H1 (cell line): ENCODE measurements around the gene FGFBP2.

Experiments used
- POLR2A ChIP-seq, 2 experiments: IDR thresholded peaks; 1 replicate in 1 of 2; 2 replicates in 1 of 2; pipeline ENCODE4 v1.6.1; 2011; ENCODE audit warnings: low read depth in 2 of 2, low read length in 2 of 2, mild to moderate bottlenecking in 2 of 2; ENCODE audit errors: control extremely low read depth in 1 of 2
- RNF2 ChIP-seq: fragments of 200-900, 300-1000 bp; sonication (generic); IDR thresholded peaks from 2 replicates; pipeline ENCODE4 v1.7.1; 2016; ENCODE audit warnings: borderline replicate concordance, low read depth, mild to moderate bottlenecking, antibody characterized with exemption, low read length; ENCODE audit not compliant: poor library complexity, severe bottlenecking; ENCODE audit errors: missing control alignments
- SIN3A ChIP-seq, 2 experiments: IDR thresholded peaks in 1 of 2; conservative IDR thresholded peaks in 1 of 2; 2 replicates each; pipeline ENCODE4 v1.6.1; 2011 to 2012; ENCODE audit warnings: low read length in 2 of 2, improper control_type of control experiment in 1 of 2, low read depth in 1 of 2, mild to moderate bottlenecking in 1 of 2
- TBP ChIP-seq: IDR thresholded peaks from 2 replicates; pipeline ENCODE4 v1.6.1; 2011; ENCODE audit warnings: low read depth, low read length, improper control_type of control experiment
- TCF12 ChIP-seq: IDR thresholded peaks from 2 replicates; pipeline ENCODE4 v1.6.1; 2011; ENCODE audit warnings: low read depth, mild to moderate bottlenecking, low read length
- TF ChIP-seq, protein P1 (sequence below), 3 experiments: IDR thresholded peaks; 1 replicate in 2 of 3; 2 replicates in 1 of 3; pipeline versions ENCODE4 v1.5.1 to v1.6.1; 2011; ENCODE audit warnings: low read length in 3 of 3, mild to moderate bottlenecking in 3 of 3, inconsistent platforms in 2 of 3, low read depth in 1 of 3, moderate library complexity in 1 of 3; ENCODE audit not compliant: insufficient read depth in 1 of 3; ENCODE audit errors: control extremely low read depth in 1 of 3

- TF ChIP-seq RNF2 (no peak), TBP (no peak), TCF12 (no peak), POLR2A (IDR thresholded peaks at IDR 0.05; ENCODE audit: control extremely low read depth in 1 of 2, low read depth in 2 of 2, low read length in 2 of 2) (no peak), SIN3A (conservative IDR thresholded peaks at IDR 0.05 in 1 of 2, IDR thresholded peaks at IDR 0.05 in 1 of 2; ENCODE audit: low read depth in 1 of 2, low read length in 2 of 2) (no peak)
- TF ChIP-seq, protein P1, sequence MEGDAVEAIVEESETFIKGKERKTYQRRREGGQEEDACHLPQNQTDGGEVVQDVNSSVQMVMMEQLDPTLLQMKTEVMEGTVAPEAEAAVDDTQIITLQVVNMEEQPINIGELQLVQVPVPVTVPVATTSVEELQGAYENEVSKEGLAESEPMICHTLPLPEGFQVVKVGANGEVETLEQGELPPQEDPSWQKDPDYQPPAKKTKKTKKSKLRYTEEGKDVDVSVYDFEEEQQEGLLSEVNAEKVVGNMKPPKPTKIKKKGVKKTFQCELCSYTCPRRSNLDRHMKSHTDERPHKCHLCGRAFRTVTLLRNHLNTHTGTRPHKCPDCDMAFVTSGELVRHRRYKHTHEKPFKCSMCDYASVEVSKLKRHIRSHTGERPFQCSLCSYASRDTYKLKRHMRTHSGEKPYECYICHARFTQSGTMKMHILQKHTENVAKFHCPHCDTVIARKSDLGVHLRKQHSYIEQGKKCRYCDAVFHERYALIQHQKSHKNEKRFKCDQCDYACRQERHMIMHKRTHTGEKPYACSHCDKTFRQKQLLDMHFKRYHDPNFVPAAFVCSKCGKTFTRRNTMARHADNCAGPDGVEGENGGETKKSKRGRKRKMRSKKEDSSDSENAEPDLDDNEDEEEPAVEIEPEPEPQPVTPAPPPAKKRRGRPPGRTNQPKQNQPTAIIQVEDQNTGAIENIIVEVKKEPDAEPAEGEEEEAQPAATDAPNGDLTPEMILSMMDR (IDR thresholded peaks at IDR 0.05; ENCODE audit: control extremely low read depth in 1 of 3, insufficient read depth in 1 of 3, low read depth in 1 of 3, low read length in 3 of 3) = no peak
Measured at GRCh38 chr4:15938640-15939039, 24.3 kb downstream of the FGFBP2 start, which contains the start of gene FGFBP1.
